Measurements from ENCODE around the gene DSCAML1.
"Not testable (repeated sequence)": the region's sequence is repeated elsewhere in the genome, so short reads cannot be mapped to it uniquely, and the experiment has no call there.

The DSCAML1 gene

DNA sequence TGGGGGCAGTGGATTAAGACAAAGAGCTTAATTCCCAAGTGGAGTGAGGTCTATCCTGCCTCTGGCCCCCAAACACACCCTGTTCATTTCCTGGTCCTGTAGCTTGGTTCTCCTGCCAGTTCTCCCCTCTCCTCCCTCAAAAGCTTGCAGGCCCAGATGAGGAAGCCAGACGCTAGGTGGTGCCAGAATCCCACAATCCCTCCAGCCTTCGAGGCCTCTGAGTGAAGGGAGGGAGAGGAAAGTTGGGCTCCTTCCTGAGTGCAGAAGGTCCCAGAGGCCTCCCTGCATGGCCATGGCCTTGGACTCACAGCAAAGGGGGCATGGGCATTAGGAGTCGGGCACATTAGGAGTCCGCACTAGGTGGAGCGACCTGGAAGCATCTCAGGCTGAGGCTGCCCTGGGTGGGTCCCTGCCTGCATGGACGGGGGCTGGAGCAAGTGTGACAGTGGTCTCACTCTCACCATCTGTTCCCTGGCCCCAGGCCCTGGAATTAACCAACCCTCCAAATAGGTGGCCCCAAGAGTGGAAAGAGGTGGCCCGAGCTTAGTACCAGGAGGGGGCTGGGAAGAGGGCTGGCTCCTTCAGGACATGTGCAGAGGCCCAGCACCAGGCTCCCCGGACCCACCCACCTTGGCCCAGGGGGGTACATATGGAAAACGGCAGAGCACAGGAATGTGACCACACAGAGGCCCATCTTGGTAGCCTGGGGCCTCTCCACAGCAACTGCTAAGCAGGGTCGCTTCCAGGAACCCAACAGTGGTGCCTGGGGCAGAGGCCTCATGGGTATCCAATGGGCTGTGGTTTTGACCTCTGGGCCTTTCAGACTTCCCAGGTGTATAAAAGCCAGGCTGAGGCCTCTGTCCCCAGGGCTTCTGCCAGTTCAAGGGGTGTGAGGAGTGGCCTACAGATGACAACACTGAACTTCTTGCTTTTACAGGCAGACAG, 22.4 kb upstream of the DSCAML1 start:
- DNase-seq (ENCODE audit: low spot score): peak; percentile 72

DNA sequence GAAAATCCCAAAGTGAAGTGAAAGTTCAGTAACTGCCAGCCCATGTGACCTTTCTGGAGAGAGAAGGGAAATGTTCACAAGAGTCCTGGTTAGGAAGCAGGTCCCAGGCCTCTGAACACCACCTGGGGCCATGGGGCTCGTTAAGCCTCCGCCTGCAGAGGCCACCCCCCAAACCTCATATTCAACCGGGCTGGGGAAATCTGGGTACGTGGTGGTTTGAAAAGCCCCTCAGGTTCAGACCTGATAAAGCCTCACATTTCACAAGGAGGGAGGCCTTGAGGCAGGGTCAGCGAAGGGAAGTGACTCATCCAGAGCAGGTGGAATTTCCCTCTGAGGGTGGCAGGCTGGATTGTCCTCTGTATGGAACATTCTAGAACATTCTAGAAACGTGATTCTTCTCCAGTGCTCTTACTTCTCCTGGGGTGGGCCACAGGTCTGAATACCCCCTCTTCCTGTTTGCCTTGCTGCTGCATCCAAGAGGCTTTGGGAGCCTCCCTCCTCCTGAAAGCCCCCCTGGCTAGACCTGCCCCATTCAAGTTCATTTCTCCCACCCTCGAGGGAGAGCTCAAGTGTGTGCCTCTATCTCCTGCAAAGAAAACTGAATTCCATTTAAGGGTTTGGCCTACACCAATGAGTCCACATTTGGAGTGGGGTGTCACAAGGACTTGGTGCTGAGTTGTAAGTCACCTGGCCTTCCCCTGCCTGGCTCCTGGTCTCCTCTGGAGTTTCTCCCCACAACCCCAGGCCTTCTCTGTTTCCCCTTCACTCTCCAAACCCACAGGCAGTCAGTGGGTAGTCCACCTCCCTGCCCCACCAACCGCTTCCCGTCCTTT, 21.2 kb upstream of the DSCAML1 start:
- no peak for DNase-seq (ENCODE audit: low spot score)

DNA sequence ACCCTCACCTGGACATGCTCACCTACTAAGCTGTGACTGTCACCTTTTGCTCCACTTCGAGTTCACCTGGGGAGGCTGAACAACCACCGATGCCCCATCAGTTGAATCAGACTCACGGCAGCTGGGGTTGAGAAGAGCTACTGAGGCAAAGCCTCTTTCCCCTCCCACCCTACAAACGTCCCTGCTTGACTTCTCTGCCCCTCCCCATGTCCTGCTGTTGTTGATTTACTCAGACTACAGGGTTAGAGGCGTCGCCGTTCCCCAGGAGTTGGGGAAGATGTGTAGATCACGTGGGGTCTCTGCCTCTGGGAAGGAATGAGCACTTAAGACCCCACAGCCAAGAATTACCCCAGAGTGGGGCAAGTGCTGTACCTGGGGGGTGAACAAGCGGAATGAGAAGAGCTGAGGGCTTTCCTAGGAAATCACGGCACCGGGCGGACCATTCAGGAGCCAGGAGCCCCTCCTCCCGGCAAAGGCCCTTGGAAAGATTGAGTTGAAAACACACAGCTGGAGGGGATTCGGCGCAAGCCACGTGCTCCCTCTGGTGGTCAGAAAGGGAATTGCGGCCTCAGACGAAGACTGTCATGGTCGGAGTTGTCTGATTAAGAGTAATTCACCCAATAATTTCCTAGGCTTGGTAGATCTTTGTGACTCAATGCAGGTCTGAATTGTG, 20.5 kb upstream of the DSCAML1 start:
- peak; percentile 88 for DNase-seq (ENCODE audit: low spot score)

DNA sequence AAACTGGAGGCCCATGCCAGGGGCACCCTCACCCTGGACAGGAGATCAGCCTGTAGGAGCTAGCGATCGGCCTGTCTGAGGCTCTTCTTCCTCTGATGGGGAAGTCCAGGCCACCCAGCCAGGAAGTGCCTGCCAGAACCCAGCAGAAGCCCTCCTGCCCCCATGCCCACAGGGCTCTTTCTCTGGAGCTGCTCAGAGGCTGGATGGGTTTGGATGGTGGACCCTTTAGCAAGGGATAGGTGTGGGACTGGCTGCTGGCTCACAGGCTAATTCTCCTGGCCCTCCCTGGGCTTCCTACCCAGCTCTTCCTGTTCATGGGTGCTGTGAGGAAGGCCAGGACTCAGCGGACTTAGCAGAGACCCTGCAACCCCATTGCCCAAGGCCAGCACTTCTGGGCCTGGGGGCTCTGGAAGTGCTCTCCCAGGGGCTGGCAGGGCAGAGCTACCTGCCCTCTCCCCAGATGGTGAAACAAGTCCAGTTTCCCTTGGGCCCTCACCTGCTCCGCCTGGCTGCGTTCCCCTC, 19.9 kb upstream of the DSCAML1 start:
- no peak for DNase-seq (ENCODE audit: low spot score)

DNA sequence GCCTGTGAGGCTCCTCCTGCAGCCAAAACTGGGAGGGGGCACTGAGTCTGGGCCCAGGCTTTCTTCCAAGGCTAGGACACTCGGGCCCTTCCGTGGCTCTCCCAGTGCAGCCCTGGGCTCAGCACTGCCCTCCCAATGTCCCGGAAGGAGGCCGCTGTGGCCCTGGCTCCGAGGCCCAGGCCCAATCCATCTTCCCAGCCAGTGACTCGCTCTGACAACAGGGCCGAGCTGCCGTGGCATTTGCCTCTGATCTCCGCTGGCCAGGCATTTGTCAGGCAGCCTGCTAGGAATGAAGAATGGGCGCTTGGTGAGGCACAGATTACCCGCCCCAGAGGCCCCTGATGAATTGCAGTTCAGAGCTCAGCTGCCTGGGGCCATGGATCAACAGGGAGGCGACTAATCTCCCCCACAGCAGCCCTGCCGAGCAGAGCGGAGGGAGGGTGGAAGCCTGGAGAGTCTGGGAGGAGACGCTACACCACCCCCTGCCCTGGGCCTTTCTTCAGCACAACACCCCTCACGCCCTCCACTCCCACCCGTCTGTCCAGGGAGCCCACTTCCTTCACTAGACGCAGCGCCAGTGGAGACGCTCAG, 19.2 kb upstream of the DSCAML1 start:
- DNase-seq (ENCODE audit: low spot score): peak; percentile 42

DNA sequence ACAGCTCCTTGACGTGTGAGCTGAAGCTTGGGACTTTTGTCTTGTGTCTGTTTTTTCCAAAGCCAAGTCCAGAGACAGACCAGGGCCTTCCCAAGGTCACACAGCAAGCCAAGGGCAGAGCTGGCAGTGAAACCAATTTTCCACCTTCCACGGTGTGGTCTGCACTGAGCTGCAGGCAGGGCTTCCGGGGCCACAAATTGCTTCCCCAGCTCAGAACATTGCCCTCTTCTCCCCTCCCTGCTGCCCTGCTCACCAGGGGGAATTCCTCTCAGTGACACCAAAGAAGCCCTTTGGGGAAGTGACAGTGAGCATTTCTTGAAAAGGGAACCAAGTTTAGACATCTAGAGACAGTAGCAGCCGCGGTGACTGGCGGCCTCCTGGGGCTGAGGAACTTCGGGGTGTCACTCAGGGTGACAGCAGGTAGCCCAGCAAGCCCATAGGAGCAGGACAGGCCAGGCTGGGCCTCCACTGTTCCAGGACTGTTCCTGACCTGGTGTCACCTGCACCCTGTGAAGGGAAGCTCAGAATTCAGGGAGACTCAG, 18.3 kb upstream of the DSCAML1 start:
- DNase-seq (ENCODE audit: low spot score): no peak

DNA sequence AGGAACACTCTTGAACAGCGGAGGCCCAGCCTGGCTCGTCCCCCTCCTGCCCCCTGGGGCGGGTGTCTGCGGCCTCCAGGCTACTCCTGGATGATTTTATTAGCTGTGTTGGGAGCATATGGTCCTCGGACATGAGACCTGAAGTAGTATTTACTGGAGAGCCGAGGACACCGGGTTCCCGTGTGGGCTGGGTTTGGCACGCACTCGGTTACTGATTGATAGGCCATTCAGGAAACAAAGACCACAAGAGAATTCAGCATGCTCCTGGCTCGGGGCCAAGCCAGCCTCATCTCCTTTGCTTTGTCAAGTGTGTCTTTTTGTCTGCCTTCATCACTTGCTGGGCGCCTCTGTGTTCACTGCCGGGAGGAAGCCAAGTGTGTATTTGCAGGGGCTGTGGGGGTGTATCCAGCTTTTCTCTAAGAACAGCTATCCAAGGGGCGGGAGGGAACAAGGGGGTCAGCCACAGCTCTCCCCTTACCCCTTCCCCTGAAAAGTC, 17.8 kb upstream of the DSCAML1 start:
- no peak for DNase-seq (ENCODE audit: low spot score)

DNA sequence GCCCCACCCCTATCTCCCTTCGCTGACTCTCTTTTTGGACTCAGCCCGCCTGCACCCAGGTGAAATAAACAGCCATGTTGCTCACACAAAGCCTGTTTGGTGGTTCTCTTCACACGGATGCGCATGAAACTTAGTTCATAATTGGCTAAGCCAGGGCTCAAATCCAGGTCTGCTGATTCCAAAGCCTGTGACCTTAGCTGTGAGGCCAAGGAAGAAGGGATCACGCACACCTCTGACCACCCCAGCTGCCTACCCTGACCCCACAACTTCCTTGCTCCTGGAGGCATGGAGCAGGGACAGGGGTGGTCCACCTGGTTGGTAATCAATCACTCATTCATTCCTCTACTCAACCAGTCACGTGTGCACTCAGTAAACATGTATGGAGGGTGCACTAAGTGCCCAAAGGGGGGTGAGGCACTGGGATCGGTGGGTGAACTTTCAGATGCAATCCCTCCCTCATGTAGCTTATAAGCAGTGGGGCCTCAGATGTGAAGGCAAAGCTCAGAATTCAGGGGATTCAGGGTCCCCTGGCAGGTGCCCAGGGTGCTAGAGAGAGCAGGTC, 17.3 kb upstream of the DSCAML1 start:
- DNase-seq (ENCODE audit: low spot score): no peak

DNA sequence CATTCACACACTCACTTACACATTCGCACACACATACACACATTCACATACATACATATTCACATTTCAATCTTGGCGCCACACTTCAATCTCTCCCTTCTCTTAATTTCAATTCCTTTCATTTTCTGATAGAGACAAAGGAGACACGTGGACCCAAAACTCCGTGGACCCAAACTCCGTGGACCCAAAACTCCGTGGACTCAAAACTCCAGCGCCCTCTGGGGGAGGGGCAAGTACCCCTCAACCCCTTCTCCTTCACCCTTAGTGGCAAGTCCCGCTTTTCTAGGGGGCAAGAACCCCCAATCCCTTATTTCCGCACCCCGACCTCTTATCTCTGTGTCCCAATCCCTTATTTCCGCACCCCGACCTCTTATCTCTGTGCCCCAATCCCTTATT, 13.0 kb upstream of the DSCAML1 start:
- not testable (repeated sequence) for DNase-seq (ENCODE audit: low spot score)

DNA sequence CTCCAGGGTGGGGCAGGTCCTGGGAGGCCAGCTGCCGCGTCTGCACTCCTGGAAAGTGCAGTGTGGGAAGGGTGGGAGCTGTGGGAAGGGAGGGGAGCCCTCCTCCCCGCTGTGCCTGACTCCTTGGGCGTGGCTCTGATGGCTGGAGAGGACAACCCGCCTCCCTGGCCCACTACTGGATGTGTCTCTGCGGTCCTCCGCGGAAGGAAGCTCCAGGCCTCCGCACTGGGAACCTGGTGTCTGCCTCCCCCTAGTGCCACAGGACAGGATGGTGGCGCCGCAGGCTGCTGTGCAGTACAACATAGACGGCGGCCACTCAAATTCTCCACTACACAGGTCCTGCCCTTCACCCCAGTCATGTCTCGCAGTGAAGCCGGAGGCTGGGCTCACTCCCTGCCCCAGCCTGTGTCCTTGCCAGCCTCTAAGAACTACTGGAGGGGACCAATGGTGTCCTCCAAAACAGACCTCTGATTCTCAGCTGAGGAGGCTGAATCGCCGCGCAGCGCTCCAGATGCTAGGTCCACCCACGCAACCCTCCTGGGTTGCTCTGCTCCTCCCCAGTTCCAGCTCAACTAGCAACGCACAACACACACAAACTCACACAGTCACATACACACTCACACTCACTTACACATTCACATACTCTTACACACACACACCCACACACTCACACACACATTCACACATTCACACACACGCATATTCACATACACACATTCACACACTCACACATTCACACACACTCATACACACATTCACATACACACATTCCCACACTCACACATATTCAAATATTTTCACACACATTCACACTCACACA, 12.4 kb upstream of the DSCAML1 start:
- peak; percentile 69 for DNase-seq (ENCODE audit: low spot score)

DNA sequence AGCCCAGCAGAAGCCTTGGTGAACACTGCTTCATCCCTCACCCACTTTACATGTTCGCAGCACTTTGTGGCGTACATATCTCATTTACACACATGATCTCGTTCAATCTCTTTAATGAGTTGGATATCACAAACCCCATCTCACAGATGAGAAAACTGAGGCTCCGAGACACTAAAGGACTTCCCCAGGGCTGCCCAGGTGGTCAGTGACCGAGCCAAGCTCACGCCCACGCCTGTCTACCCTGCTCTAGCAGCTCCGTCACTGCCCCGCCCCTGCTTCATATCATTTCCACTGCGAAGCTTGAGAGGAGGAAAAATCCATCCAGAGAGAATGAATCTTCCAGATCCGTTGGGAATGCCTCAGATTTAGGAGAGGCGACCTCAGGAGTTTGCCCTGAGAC, 11.8 kb upstream of the DSCAML1 start:
- DNase-seq (ENCODE audit: low spot score): no peak

DNA sequence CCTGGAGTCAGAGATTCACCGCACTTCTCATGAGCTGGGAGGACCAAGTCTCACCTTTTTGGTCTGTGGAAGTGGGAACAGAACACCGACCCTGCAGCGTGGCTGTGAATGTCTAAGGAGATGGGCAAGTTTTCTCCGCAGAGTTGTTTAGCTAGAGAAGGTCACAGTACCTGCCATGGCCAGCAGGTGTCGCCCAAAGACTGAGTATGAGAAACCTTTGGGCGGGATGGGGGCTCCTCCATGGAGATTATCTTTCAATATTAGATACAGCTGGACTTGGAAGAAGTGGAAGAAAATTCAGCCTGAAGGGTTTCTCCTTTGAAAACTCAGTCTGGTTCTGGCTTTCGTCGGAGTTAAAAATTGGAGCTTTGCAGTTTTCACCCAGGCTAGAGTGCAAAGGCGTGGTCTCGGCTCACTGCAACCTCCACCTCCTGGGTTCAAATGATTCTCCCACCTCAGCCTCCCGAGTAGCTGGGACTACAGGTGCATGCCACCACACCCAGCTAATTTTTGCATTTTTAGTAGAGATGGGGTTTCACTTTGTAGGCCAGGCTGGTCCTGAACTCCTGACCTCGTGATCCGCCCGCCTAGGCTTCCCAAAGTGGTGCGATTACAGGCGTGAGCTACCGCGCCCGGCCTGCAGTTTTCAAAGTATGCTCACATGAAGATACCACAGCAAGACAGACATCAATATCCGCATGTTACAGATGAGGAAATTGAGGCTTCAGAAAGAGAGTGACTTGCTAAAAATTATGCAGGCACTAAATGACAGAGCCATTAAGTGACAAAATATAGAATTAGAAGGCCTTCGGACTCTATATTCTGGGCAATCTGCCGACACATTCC, 10.7 kb upstream of the DSCAML1 start:
- peak; percentile 86 for DNase-seq (ENCODE audit: low spot score)

DNA sequence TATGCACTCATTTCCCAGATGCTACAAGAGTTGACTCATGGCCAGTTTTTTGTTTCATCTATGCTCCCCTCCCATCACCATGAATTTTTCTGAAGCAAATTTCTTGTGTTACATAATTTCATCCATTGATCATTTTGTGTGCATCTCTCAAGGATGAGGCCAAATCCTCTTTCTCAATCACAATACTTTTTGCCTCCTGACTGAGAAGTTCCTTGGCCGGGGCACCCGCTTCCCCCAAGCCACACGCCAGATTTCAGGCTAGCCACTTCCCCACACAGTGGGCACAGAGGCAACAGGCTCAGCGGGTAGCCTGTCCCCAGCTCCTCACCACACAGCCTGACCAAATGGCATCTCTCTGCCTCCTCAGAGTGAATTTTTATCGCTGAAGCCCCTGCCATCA, 9.8 kb upstream of the DSCAML1 start:
- no peak for DNase-seq (ENCODE audit: low spot score)

DNA sequence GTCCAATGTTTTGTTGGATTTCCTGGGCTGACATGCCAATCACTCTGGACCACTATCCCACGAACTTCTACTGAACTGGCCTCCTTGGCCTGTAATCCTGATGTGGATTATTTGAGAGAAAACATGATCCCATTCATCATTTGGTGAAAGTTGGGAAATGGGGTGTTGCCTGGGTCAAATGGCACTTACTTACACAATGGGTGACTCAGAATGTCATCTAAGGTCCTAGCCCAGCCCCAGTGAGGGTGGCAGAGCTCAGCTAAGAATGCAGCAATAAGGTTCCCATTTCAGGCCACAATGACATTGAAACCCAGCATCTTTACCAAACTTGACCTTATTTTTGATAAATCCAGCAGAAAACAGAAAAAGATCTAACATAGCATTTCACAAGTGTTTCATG, 8.0 kb upstream of the DSCAML1 start:
- no peak for DNase-seq (ENCODE audit: low spot score)

DNA sequence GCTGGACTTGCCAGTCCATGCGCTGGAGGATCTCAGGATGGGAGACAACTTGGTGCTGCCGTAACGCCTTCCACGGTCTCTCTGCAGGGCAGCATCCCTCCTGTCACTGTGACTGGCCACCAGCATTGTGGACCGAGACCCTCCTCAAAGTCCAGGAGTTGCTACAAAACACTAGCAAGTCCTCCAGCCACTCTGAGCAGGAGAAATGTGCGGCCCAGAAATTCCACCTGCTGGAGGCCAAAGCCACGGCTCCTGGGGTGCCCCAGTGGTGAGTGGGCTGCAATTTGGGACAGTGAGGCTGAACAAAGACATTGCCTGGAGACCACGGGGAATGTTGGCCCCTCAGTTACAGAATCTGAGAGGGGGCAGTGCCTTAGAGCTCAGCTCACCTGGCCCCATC, 6.9 kb upstream of the DSCAML1 start:
- no peak for DNase-seq (ENCODE audit: low spot score)

DNA sequence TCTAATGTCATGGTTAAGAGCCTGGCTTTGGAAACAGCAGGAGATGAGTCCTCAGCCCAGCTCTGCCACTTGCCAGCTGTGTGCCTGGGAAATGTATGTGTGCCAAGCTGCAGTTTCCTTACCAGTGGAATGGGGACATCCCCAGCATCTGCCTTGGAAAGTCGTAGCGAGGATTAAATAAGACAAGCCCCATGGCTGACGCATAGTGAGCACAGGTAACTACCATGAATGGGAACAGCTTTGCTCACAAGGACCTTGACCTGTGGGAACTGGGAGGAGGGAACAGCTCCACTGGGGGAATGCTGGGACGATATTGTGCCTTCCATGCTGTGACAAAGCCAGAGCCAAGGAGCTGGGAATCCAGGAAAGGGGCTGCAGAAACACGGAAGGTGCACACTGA, 2.6 kb upstream of the DSCAML1 start:
- DNase-seq (ENCODE audit: low spot score): no peak

DNA sequence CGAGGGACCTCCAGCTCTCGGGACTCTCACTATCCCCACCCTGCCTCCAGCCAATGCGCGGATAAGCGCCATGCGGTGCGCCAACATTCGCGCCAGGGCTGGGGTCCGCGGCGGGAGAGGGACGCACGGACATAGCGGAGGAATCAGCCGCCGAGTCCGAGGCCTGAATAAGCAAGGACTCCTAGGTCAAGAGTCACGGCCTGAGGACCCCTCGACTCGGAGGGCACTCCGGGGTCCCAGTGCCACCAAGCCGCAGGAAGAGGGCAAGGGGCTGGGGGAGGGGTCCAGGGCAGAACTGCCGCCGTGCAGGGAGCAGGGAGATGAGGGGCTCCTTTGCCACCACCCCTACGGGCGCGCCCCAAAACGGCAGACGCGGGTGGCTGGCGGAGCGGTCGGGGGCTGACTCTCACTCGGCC, 552 bp downstream of the DSCAML1 start:
- DNase-seq (ENCODE audit: low spot score): no peak

DNA sequence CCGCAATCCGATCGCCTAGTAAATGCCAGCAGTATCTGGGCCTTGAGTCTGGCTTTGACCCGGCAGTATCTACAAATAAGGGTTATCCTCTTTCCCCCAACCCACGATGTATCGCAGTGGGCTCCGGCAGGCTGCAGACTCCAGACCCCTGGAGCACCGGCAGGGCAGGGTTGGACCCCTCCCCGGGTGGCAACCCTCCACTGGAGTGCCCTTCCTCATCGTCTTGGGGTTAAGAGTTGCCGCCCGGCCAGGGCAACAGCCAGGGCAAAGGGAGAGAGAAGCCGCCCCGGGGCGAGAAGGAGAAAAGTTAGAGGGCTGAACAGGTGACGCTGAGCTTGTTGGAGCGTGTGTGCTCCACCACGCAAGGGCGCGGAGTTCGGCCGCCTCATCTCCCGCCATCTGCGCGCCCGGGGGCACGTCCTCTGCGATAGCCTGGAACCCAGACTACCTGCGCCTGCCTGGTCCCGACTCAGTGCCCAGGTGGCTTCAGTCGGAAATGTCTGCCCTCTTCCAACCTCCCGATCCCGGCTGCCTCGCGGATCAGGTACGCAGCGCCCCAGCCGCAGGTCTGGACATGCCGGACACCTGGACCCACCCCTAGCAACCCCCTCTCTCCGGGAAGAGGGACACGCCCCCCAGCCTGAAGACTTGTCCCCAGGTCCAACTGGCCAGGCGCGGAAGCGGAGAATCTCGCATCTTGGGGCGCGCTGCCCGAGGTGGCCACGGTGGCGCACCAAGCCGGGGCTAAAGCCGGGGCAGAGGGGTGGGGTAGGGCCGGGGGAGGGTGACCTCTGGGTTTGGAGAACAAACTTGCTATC, 1.2 kb downstream of the DSCAML1 start:
- DNase-seq (ENCODE audit: low spot score): no peak
